NCI-H526 treated with DMSO at 0.1 percent for 48 hours (cell line): ENCODE measurements around the gene CERS6.
"Not testable (repeated sequence)": the region's sequence is repeated elsewhere in the genome, so short reads cannot be mapped to it uniquely, and the experiment has no call there.

Source experiments
- DNase-seq: peaks from one replicate; lab custom pipeline; 2025; lab: John Stamatoyannopoulos, UW

Gene CERS6

GRCh38 chr2:168641636-168642035 is 185.6 kb downstream of the CERS6 start:
- no peak for DNase-seq

- no peak for DNase-seq
These were observed 186.8 kb downstream of the CERS6 start for GRCh38 chr2:168642873-168643272.

GRCh38 chr2:168643979-168644378 is 187.9 kb downstream of the CERS6 start:
- DNase-seq, result no peak

DNA sequence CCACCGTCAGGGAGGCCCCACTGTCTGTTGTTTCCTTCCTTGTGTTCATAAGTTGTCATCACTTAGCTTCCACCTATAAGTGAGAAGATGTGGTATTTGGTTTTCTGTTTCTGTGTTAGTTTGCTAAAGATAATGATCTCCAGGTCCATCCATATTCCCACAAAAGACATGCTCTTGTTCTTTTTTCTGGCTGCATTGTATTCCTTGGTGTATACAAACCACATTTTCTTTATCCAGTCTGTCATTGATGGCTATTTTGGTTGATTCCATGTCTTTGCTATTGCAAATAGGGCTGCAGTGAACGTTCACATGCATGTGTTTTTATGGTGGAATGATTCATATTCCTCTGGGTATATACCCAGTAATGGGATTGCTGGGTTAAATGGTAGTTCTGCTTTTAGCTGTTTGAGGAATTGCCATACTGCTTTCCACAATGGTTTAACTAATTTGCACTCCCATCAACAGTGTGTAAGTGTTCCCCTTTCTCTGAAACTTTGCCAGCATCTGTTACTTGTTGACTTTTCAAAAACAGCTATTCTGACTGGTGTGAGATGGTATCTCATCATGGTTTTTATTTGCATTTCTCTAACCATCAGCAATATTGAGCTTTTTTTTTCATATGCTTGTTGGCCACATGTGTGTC is 189.7 kb downstream of the CERS6 start:
- no peak for DNase-seq

DNA sequence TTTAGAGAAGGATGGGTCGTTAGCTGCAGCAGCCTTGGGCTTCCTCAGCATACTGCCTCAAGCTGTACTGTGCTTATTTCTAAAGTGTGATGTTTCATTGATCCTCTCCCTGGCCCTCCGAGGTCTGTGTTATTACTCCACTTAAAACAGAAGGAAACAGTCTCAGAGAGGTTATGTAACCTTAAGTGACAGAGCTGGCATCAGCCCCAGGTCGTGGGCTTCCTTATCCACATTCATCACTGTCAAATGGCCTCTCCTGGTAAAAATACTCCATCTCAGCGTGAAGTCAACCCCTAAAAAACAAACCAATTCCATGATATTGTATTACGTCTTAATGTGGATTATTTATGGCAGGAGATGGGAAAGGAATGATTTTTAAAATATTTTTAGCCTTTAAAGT is 193.0 kb downstream of the CERS6 start:
- no peak for DNase-seq

DNA sequence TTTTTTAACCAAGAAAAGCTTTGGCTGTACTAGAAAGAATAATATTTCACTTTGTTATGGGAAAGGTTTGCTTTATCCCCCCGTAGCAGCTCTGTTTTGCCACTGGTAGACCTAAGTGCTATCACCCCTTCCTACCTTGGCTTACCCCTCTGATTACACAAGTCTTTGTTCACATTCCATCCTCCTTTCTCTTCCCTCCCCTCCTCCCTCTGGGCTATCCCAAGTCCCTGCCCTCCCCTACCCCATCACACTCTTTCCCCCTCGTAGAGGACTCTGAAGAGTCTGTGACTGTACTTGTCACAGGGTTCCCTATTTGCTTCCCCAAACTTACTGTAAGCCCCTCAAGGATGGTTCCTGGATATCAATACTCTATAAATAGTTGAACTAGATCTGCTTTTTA is 193.5 kb downstream of the CERS6 start:
- DNase-seq, result no peak

DNA sequence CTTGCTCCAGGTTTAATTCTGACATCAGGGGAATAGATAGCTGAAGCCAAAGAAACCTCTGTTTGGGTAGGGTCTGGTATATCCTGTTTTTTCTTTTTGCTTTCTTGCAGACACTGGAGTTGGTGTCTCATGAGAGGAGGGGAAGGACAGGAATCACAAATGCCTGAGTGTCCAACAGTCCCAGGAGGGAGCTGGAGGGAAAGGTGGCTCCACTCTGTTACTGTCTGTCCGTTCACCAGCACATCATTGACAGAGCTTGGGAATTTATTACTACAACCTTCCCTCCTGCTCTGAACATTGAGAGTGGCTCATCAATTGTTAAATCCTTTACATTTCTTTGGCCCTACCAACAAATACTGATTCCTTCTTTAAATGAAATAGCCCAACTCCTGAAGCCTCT is 194.1 kb downstream of the CERS6 start:
- DNase-seq, result no peak

- DNase-seq, result no peak
These were observed 194.7 kb downstream of the CERS6 start for GRCh38 chr2:168650781-168651180.

- no peak for DNase-seq
These were observed 197.2 kb downstream of the CERS6 start for GRCh38 chr2:168652997-168653921.

DNA sequence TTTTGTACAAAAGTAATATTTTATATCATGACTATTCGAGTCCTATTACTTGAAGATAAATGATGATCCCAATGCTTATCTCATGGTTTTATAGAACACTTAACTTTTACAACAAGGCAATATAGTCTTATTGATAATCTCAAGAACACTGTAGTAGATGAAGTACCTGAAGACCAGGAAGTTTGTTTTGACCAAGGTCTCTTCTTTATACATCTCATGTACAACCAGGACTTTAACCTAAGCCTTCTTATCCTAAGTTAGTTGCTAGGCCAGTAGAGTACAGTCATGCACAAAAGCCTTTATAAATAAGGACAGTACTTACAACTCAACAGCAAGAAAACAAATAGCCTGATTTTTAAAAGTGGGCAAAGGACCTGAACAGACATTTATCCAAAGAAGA is 198.6 kb downstream of the CERS6 start:
- no peak for DNase-seq

DNA sequence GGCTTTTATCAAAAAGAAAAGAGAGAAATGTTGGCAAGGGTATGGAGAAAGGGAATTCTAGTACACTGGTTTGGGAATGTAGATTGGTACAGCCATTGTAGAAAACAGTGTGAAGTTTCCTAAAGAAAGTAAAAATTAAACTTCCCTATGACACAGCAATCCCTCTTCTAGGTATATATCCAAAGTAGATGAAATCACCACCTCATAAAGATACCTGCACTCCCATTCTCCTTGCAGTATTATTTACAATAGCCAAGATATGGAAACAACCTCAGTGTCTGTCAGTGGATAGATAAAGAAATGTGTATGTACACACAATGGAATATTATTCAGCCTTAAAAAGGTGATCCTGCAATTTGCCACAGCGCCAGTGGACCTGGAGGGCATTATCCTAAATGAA is 199.1 kb downstream of the CERS6 start:
- DNase-seq, result no peak

DNA sequence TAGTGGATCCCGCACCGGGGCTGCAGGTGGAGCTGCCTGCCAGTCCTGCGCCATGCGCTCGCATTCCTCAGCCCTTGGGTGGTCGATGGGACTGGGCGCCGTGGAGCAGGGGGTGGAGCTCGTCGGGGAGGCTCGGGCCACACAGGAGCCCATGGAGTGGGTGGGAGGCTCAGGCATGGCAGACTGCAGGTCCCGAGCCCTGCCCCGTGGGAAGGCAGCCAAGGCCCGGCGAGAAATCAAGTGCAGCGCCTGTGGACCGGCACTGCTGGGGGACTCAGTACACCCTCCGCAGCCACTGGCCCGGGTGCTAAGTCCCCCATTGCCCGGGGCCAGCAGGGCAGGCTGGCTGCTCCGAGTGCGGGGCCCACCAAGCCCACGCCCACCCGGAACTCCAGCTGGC is 201.3 kb downstream of the CERS6 start:
- DNase-seq, result not testable (repeated sequence)

GRCh38 chr2:168658706-168659105 is 202.6 kb downstream of the CERS6 start:
- DNase-seq, result no peak

DNA sequence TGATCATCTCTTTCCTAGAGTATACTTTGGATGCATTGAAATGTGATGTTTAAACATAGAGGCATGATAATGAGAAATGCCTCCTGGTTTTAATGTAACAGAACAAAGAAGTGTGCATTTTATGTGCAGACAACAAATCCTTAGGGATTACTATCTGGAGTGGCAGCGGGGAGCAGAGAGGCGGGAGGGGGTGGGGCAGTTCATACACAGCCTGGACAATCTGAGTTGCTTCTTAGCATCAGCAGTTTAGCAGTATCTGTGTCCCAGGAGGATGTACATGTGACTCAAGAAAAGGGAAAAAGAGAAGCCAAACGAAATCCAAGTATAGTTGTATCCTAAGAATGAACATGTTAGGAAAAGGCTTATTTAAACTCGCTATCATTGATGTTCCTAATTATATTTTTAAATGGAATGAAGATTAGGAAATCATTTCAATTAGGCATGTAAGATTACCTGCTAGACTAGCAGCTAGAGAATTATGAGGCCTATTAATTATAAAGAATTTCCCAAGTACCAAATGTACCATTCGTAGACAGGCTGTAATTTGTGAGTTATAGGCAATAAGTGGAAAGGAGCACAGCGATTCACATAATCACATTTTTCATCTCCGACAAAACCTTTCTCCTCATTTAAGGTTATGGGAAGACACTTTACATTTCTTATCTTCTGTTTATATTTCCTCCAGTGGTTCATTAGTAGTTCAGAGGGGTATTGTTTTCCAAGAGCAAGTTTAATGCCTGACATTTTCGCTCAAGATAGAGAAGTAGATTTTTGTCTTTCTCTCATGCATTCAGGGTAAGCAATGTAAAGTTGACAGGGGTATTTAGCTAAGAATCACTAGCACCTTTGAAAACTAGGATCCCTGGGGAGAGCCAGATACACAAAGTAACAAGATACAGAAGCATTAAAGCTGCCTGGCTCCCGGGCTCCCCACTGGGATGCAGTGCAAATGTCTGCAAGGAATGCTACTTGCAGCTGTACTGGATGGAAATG is 205.1 kb downstream of the CERS6 start:
- DNase-seq, result peak; percentile 66

GRCh38 chr2:168661863-168662256 is 205.8 kb downstream of the CERS6 start:
- DNase-seq, result no peak

GRCh38 chr2:168662651-168663208 is 206.7 kb downstream of the CERS6 start:
- DNase-seq, result peak; percentile 66

- no peak for DNase-seq
These were observed 207.9 kb downstream of the CERS6 start for GRCh38 chr2:168663993-168664392.

- DNase-seq, result not testable (repeated sequence)
These were observed 208.6 kb downstream of the CERS6 start for GRCh38 chr2:168664715-168665114.

DNA sequence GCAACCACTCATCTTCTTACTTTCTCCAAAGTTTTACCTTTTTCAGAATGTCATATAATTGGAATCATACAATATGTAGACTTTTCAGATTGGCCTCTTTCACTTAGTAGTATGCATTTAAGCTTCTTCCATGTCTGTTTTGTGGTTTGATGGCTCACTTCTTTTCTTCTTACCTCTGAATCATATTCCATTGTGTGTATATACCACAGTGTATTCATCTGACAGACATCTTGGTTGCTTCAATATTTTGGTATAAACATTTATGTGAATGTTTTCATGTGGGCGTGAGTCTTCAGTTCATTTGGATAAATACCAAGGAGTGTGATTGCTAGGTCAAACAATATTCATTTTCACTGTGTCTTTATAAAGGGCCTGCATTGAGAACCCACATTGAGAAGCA is 210.3 kb downstream of the CERS6 start:
- DNase-seq, result no peak

GRCh38 chr2:168667156-168667555 is 211.1 kb downstream of the CERS6 start:
- no peak for DNase-seq

DNA sequence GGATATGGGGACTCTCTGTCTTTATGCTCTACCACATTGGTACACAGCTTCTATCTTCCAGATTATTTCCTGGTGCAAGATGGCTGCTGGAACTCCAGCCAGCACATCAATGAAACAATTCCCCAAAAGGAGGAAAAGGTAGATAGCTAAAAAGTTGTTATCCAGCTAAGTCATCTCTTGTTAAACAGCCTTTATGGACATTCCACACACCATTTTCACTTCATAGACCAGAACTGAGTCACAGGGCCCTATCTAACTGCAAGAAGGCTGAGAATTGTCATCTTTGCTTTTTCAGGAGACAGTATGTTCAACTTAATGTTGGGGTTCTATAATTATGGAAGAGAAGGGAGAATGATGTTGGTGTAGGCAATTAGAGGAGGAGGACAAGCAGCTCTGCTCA is 213.1 kb downstream of the CERS6 start:
- DNase-seq, result no peak

DNA sequence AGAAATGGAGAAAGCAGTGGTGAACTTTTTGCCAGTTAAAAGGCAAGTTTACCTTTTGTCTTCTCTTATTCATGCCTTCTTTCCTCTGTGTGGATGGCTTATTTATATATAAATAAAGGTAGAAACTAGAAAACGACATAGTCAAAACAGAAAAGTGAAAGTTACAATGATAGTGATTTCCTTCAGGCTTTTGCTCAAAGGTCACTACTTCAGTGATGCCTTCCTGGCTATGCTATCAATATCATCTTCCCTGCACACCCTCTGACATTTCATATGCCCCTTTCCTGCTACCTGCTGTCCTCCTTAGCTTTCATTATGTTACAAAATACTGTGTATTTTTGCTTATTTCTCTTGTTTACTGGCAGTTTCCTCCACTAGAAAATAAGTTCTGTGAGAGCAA is 214.4 kb downstream of the CERS6 start:
- no peak for DNase-seq
